Progenitor cell of endocrine pancreas (in vitro differentiated cells): Measurements from ENCODE around the gene FAM24B. TPM values are rescaled to one million over a fixed set of nuclear protein-coding genes. Genes with fewer than 3 reads are reported as not detected.

Source experiments
- DNase-seq: peaks from one replicate; pipeline ENCODE4 v3.0.0; 2021; ENCODE audit warnings: low spot score; ENCODE audit not compliant: unreplicated experiment
- H3K27ac Mint-ChIP-seq: 2 replicates; pipeline ENCODE4 v1.8.0; 2021; ENCODE audit warnings: mild to moderate bottlenecking, moderate library complexity, mixed read lengths
- H3K27me3 Mint-ChIP-seq: 2 replicates; pipeline ENCODE4 v1.8.0; 2021; ENCODE audit warnings: mixed read lengths
- H3K36me3 Mint-ChIP-seq: 2 replicates; pipeline ENCODE4 v1.8.0; 2022; ENCODE audit warnings: mixed read lengths; ENCODE audit not compliant: insufficient read depth
- H3K4me1 Mint-ChIP-seq: 2 replicates; pipeline ENCODE4 v1.8.0; 2021; ENCODE audit warnings: low read depth, mixed read lengths
- H3K4me3 Mint-ChIP-seq: 2 replicates; pipeline ENCODE4 v1.8.0; 2021; ENCODE audit warnings: low read depth, mild to moderate bottlenecking, moderate library complexity, mixed read lengths
- H3K9me3 Mint-ChIP-seq: 2 replicates; pipeline ENCODE4 v1.8.0; 2021; ENCODE audit warnings: low read depth, mixed read lengths
- CTCF ChIP-seq: fragments of 200-600 bp; sonication (generic); IDR thresholded peaks from one replicate; pipeline ENCODE4 v1.5.0; 2021; ENCODE audit warnings: antibody characterized with exemption, mild to moderate bottlenecking; ENCODE audit not compliant: unreplicated experiment
- total RNA-seq: library from RNA; stranded (reverse); gene quantifications from 2 replicates; pipeline ENCODE4 v1.2.1, GENCODE V29; 2021

The FAM24B gene
- total RNA-seq, 1 donor from 2014 or later = not detected

DNA sequence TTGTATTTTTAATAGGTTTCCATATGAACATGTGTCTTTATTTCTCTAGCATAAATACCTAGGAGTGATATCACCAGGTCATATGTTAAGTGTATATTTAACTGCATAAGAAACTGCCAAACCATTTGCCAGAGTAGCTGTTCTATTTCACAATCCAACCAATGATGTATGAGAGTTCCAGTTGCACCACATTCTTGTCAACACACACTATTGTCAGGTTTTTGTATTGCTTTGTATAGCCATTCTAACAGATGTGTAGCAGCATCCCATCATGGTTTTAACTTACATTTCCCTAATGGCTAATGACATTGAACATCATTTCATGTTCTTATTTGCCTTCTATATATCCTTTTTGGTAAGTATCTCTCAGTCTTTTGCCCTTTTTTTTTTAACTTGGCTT, 37.8 kb downstream of the FAM24B start:
- Mint-ChIP-seq H3K4me1 (no peaks in the 10 kb centered on the region), H3K4me3 (no peak overlapping the region), H3K27ac (no peak overlapping the region), H3K27me3 (peaks cover 15% of the 10 kb centered on the region), H3K36me3 (no peaks in the 10 kb centered on the region), H3K9me3 (peaks cover 7% of the 10 kb centered on the region)
- no peak for TF ChIP-seq CTCF
- no peak for DNase-seq

GRCh38 chr10:122839505-122839904, 39.9 kb downstream of the FAM24B start:
- Mint-ChIP-seq H3K36me3 (no peaks in the 10 kb centered on the region), H3K27ac (no peak overlapping the region), H3K9me3 (peaks cover 5% of the 10 kb centered on the region), H3K4me3 (no peak overlapping the region), H3K4me1 (no peaks in the 10 kb centered on the region), H3K27me3 (peaks cover 15% of the 10 kb centered on the region)
- no peak for TF ChIP-seq CTCF
- no peak for DNase-seq

GRCh38 chr10:122838880-122839279, 40.5 kb downstream of the FAM24B start:
- Mint-ChIP-seq H3K4me1 (no peaks in the 10 kb centered on the region), H3K27me3 (peaks cover 15% of the 10 kb centered on the region), H3K36me3 (no peaks in the 10 kb centered on the region), H3K27ac (no peak overlapping the region), H3K4me3 (no peak overlapping the region), H3K9me3 (peaks cover 5% of the 10 kb centered on the region)
- DNase-seq = no peak
- TF ChIP-seq CTCF = no peak

- Mint-ChIP-seq H3K4me3 (no peak overlapping the region), H3K9me3 (no peaks in the 10 kb centered on the region), H3K4me1 (no peaks in the 10 kb centered on the region), H3K27ac (no peak overlapping the region), H3K27me3 (peaks cover 15% of the 10 kb centered on the region), H3K36me3 (no peaks in the 10 kb centered on the region)
- TF ChIP-seq CTCF = no peak
- DNase-seq = no peak
These were observed 43.5 kb downstream of the FAM24B start for GRCh38 chr10:122835908-122836307.

GRCh38 chr10:122830965-122831353, 48.4 kb downstream of the FAM24B start:
- TF ChIP-seq CTCF = no peak
- DNase-seq = no peak
- no peaks in the 10 kb centered on the region for H3K4me1 Mint-ChIP-seq
- no peaks in the 10 kb centered on the region for H3K9me3 Mint-ChIP-seq
- H3K4me3 Mint-ChIP-seq = no peak overlapping the region
- H3K27me3 Mint-ChIP-seq = peaks cover 5% of the 10 kb centered on the region
- H3K27ac Mint-ChIP-seq = no peak overlapping the region
- H3K36me3 Mint-ChIP-seq = no peaks in the 10 kb centered on the region
